ENCODE data around the gene ZNF726. TPM values are rescaled to one million over a fixed set of nuclear protein-coding genes. Genes with fewer than 3 reads are reported as not detected.
"Not testable (repeated sequence)": the region's sequence is repeated elsewhere in the genome, so short reads cannot be mapped to it uniquely, and the experiment has no call there.

ZNF726 gene
- total RNA-seq, 1 experiment from 2014 or later = 7.5 TPM

DNA sequence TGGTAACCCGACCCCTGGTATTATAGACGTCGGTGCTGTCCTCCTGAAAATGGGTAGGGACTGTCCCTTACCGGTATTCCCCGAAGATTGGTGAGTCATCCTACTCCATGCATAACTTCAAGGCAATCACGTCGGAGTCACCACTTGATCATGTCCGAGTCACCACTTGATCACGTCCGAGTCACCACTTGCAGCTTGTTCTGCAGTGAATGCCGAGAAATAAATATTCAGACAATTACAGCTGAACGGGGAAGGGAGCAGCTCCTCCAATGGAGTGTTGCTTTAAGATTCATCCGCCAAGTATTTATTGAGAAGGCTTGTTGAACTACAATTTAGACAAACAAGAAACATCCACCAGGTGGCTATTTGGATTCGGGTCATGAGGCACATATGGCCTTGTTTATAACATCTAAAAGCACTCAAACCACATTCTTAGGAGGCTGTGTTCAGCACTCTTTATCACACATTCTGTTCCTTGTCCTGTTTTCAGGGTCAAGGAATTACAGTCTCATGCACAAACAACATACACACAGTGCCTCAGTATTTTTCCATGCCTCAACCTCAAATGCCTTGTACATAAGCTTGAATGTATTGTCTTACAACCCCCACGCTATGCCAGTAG lies 43.1 kb downstream of the ZNF726 start:
- no TSS peak for BruUV-seq (replicated peaks)
- Histone ChIP-seq H2AFZ (peak overlapping the region; percentile 69), H3K27ac (peak overlapping the region; percentile 20; the same call in 1 of the 2 replicates), H3K36me3 (ENCODE audit: low read depth) (no peaks in the 10 kb centered on the region), H3K27me3 (ENCODE audit: insufficient read depth, low read depth) (no peaks in the 10 kb centered on the region), H4K20me1 (ENCODE audit: insufficient read depth) (no peaks in the 10 kb centered on the region), H3K4me3 (peak overlapping the region; percentile 37; the same call in 1 of the 2 replicates), H3K79me2 (ENCODE audit: low read depth) (no peaks in the 10 kb centered on the region), H3F3A (ENCODE audit: insufficient read depth, low read depth) (peaks cover 11% of the 10 kb centered on the region; the same call in 1 of the 2 replicates), H3K4me2 (peak overlapping the region; percentile 64), H3K9me3 (ENCODE audit: insufficient read depth, low read depth) (peaks cover 29% of the 10 kb centered on the region), H3K4me1 (replicated peaks; ENCODE audit: insufficient read depth) (peaks cover 15% of the 10 kb centered on the region), H3K9me2 (ENCODE audit: insufficient read depth) (no peaks in the 10 kb centered on the region)
- ChIA-PET POLR2A (ENCODE audit: unreplicated experiment) (interaction anchor here (0.7 kb wide), 2 partner anchors 96 to 189 kb away, joined by 3 to 4 read pairs; no protein-coding TSS in a partner anchor), CTCF (interaction anchor here (0.6 to 0.7 kb wide), 2 partner anchors 132 to 875 kb away, joined by 3 read pairs; no protein-coding TSS in a partner anchor)
- TF ChIP-seq, protein P1, sequence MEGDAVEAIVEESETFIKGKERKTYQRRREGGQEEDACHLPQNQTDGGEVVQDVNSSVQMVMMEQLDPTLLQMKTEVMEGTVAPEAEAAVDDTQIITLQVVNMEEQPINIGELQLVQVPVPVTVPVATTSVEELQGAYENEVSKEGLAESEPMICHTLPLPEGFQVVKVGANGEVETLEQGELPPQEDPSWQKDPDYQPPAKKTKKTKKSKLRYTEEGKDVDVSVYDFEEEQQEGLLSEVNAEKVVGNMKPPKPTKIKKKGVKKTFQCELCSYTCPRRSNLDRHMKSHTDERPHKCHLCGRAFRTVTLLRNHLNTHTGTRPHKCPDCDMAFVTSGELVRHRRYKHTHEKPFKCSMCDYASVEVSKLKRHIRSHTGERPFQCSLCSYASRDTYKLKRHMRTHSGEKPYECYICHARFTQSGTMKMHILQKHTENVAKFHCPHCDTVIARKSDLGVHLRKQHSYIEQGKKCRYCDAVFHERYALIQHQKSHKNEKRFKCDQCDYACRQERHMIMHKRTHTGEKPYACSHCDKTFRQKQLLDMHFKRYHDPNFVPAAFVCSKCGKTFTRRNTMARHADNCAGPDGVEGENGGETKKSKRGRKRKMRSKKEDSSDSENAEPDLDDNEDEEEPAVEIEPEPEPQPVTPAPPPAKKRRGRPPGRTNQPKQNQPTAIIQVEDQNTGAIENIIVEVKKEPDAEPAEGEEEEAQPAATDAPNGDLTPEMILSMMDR (conservative IDR thresholded peaks at IDR 0.05) = peak; percentile 30; the same call in 1 of the 2 replicates
- TF ChIP-seq EZH2 (IDR thresholded peaks at IDR 0.05; ENCODE audit: low read depth) = no peak
- intact Hi-C loops (cut with micrococcal nuclease; ENCODE audit: unreplicated experiment) = no loop called here
- DNase-seq = peak; percentile 48 to 97

DNA sequence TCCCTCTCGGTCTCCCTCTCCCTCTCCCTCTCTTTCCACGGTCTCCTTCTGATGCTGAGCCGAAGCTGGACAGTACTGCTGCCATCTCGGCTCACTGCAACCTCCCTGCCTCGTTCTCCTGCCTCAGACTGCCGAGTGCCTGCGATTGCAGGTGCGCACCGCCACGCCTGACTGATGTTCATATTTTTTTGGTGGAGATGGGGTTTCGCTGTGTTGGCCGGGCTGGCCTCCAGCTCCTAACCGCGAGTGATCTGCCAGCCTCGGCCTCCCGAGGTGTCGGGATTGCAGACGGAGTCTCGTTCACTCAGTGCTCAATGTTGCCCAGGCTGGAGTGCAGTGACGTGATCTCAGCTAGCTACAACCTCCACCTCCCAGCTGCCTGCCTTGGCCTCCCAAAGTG lies 48.7 kb downstream of the ZNF726 start:
- H3K4me3 ChIP-seq; H4K20me1 ChIP-seq (ENCODE audit: insufficient read depth); H3K4me2 ChIP-seq; BruUV-seq (replicated peaks); H3K36me3 ChIP-seq (ENCODE audit: low read depth); H3K27me3 ChIP-seq (ENCODE audit: insufficient read depth, low read depth); DNase-seq; H3K79me2 ChIP-seq (ENCODE audit: low read depth); CTCF ChIA-PET; H3K9me2 ChIP-seq (ENCODE audit: insufficient read depth); H2AFZ ChIP-seq; H3K27ac ChIP-seq; intact Hi-C loops (cut with micrococcal nuclease; ENCODE audit: unreplicated experiment); H3K4me1 ChIP-seq (replicated peaks; ENCODE audit: insufficient read depth); H3F3A ChIP-seq (ENCODE audit: insufficient read depth, low read depth); POLR2A ChIA-PET (ENCODE audit: unreplicated experiment): not testable (repeated sequence)
- H3K9me3 ChIP-seq (ENCODE audit: insufficient read depth, low read depth) = peaks cover 17% of the 10 kb centered on the region

DNA sequence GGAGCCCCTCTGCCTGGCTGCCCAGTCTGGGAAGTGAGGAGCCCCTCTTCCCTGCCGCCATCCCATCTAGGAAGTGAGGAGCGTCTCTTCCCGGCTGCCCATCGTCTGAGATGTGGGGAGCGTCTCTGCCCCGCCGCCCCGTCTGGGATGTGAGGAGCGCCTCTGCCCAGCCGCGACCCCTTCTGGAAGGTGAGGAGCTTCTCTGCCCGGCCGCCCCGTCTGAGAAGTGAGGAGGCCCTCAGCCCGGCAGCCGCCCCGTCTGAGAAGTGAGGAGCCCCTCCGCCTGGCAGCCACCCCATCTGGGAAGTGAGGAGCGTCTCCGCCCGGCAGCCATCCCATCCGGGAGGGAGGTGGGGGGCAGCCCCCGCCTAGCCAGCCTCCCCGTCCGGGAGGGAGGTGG lies 49.2 kb downstream of the ZNF726 start:
- H3K79me2 ChIP-seq (ENCODE audit: low read depth); H3K4me3 ChIP-seq; H3F3A ChIP-seq (ENCODE audit: insufficient read depth, low read depth); CTCF ChIA-PET; POLR2A ChIA-PET (ENCODE audit: unreplicated experiment); H4K20me1 ChIP-seq (ENCODE audit: insufficient read depth); H2AFZ ChIP-seq; BruUV-seq (replicated peaks); H3K27ac ChIP-seq; DNase-seq; intact Hi-C loops (cut with micrococcal nuclease; ENCODE audit: unreplicated experiment); H3K4me2 ChIP-seq; H3K4me1 ChIP-seq (replicated peaks; ENCODE audit: insufficient read depth); H3K9me2 ChIP-seq (ENCODE audit: insufficient read depth); H3K36me3 ChIP-seq (ENCODE audit: low read depth); H3K27me3 ChIP-seq (ENCODE audit: insufficient read depth, low read depth): not testable (repeated sequence)
- H3K9me3 ChIP-seq (ENCODE audit: insufficient read depth, low read depth) = peaks cover 17% of the 10 kb centered on the region

DNA sequence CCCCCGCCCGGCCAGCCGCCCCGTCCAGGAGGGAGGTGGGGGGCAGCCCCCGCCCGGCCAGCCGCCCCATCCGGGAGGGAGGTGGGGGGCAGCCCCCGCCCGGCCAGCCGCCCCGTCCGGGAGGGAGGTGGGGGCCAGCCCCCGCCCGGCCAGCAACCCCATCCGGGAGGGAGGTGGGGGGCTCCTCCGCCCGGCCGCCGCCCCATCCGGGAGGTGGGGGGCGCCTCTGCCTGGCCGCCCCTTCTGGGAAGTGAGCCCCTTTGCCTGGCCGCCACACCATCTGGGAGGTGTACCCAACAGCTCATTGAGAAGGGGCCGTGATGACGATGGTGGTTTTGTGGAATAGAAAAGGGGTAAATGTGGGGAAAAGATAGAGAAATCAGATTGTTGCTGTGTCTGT lies 49.6 kb downstream of the ZNF726 start:
- POLR2A ChIA-PET (ENCODE audit: unreplicated experiment) = not testable (repeated sequence)

More for the DNA sequence above, 49.6 kb downstream of the ZNF726 start:
- H3K27me3 ChIP-seq (ENCODE audit: insufficient read depth, low read depth); intact Hi-C loops (cut with micrococcal nuclease; ENCODE audit: unreplicated experiment); H3K4me3 ChIP-seq; H3K36me3 ChIP-seq (ENCODE audit: low read depth); H3F3A ChIP-seq (ENCODE audit: insufficient read depth, low read depth); DNase-seq; BruUV-seq (replicated peaks); H3K9me2 ChIP-seq (ENCODE audit: insufficient read depth); H3K4me2 ChIP-seq; H4K20me1 ChIP-seq (ENCODE audit: insufficient read depth); H3K79me2 ChIP-seq (ENCODE audit: low read depth); H3K27ac ChIP-seq; H2AFZ ChIP-seq; CTCF ChIA-PET; H3K4me1 ChIP-seq (replicated peaks; ENCODE audit: insufficient read depth): not testable (repeated sequence)
- peaks cover 14% of the 10 kb centered on the region for H3K9me3 ChIP-seq (ENCODE audit: insufficient read depth, low read depth)

Measured in PC-9 (cell line).